ENCODE results near the gene IMMT.

DNA sequence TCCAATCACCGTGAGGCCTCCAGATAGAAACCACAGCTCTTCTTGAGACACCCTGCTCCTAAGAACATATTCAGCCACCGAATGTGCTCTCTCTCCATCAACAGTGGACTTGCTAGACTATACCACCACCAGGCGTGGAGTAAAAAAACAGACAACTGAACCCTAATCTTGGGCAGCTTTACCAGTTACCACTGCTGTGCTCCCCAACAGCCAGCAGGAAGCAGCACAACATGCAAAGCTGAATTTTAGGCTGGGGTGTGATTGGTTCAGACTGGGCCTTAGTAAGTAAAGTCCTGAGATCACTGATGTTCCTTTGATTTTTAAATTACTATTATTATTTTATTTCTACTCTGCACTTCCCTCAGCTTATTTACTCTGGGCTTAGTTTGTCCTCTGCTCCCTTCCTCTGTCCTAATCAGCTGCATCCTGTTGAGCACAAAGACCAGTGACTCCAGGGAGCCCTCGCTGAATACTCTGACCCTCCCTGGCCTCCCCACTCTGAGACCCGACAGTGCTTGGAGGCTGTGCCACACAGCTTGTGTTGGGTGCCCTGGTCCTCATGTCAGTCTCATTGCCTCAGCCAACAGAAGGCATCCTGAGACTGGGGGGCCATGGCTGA, 25.9 kb upstream of the IMMT start:
- TF ChIP-seq, protein P1, sequence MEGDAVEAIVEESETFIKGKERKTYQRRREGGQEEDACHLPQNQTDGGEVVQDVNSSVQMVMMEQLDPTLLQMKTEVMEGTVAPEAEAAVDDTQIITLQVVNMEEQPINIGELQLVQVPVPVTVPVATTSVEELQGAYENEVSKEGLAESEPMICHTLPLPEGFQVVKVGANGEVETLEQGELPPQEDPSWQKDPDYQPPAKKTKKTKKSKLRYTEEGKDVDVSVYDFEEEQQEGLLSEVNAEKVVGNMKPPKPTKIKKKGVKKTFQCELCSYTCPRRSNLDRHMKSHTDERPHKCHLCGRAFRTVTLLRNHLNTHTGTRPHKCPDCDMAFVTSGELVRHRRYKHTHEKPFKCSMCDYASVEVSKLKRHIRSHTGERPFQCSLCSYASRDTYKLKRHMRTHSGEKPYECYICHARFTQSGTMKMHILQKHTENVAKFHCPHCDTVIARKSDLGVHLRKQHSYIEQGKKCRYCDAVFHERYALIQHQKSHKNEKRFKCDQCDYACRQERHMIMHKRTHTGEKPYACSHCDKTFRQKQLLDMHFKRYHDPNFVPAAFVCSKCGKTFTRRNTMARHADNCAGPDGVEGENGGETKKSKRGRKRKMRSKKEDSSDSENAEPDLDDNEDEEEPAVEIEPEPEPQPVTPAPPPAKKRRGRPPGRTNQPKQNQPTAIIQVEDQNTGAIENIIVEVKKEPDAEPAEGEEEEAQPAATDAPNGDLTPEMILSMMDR (IDR thresholded peaks at IDR 0.05): no peak
- no peak for TF ChIP-seq POLR2A (IDR thresholded peaks at IDR 0.05)
